ENCODE data around the gene NCOR2. TPM values are rescaled to one million over a fixed set of nuclear protein-coding genes. Genes with fewer than 3 reads are reported as not detected.

NCOR2 gene
- total and polyA plus RNA-seq, 2 of the 8 experiments (the other 6 are each of a cell fraction or from before 2014, with no cell fraction given), result 14.8 to 275 TPM

DNA sequence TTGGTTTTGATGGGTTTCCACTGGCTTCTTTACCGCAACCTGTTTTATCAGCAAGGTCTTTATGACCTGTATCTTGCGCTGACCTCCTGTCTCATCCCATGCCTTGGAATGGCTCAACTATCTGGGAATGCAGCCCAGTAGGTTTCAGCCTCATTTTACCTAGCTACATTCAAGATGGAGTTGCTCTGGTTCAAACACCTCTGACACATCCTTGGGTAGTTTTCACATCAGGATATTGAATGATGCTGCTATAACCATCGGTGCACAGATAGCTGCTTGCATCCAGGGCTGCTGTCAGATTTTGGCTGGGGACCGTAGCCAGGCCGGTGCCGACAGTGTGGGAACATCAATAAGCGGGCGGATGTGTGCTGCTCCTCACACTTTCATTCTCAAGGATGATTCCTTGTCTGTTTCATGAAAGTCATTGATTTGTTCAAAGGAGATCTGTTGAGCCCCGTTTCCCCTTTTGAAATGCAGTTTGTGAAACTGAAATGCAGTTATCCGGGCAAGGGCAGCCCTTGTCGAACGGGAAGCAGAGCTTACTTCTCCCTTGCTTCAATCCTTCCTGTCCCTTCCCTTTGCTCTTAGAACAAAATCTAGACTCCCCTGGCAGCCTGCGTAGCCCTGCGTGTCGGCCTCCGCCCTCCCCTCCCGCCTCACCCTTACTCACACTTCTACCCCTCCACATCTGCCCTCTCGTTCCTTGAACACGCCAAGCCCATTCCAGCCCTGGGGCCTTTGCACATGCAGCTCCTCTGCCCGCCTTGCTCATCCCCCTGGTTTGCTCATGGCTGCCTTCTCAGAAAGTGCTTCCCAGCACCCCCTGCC lies 49.2 kb upstream of the NCOR2 start:
- Histone ChIP-seq H2AFZ (ENCODE audit: low read length) (no peak overlapping the region), H3K27ac (ENCODE audit: low read depth, low read length) (no peak overlapping the region), H3K23me2 (ENCODE audit: low read depth, low read length) (no peaks in the 10 kb centered on the region), H2BK5ac (ENCODE audit: low read depth, low read length) (no peak overlapping the region), H2AK5ac (ENCODE audit: low read depth, low read length) (no peak overlapping the region), H3K14ac (ENCODE audit: insufficient read length) (no peak overlapping the region), H3K4me3 (ENCODE audit: extremely low read depth in 1 of 4, insufficient read depth in 2 of 4, low read depth in 3 of 4, low read length in 4 of 4) (no peak overlapping the region), H3K9ac (replicated peaks in 1 of 4; ENCODE audit: extremely low read depth in 1 of 4, low read depth in 3 of 4, low read length in 3 of 4) (no peak overlapping the region), H3K18ac (ENCODE audit: extremely low read depth, low read length) (no peak overlapping the region), H4K8ac (ENCODE audit: extremely low read depth, insufficient read depth, low read length) (no peak overlapping the region), H3K4me1 (replicated peaks in 1 of 4; ENCODE audit: control insufficient read depth in 3 of 4, insufficient read depth in 4 of 4, low read length in 3 of 4) (peaks cover 0 to 6% (median 2%) of the 10 kb centered on the region in 4 experiments; a peak in 4 of 7 replicates), H3K79me1 (ENCODE audit: low read depth, low read length) (no peaks in the 10 kb centered on the region), H4K91ac (replicated peaks; ENCODE audit: insufficient read length, low read length) (no peak overlapping the region), H2BK15ac (ENCODE audit: low read length) (no peak overlapping the region; the same call in 1 of the 2 replicates), H2BK20ac (ENCODE audit: low read length) (no peak overlapping the region), H2BK120ac (replicated peaks; ENCODE audit: low read depth, low read length) (no peak overlapping the region), H4K5ac (ENCODE audit: insufficient read length, low read depth, low read length) (no peak overlapping the region), H3K79me2 (ENCODE audit: control insufficient read depth in 1 of 2, insufficient read depth in 2 of 2, low read length in 2 of 2) (no peaks in the 10 kb centered on the region), H3K56ac (replicated peaks; ENCODE audit: insufficient read length, low read depth, low read length) (no peak overlapping the region), H3K9me3 (ENCODE audit: insufficient read depth in 2 of 2, low read depth in 1 of 2, low read length in 1 of 2) (no peaks in the 10 kb centered on the region), H2BK12ac (ENCODE audit: low read depth, low read length) (no peak overlapping the region), H3K23ac (ENCODE audit: insufficient read length) (no peak overlapping the region), H3K4me2 (ENCODE audit: insufficient read depth in 1 of 2, low read depth in 2 of 2, low read length in 2 of 2) (no peak overlapping the region), H3K27me3 (replicated peaks in 1 of 4; ENCODE audit: control insufficient read depth in 3 of 4, extremely low read depth in 1 of 4, insufficient read depth in 3 of 4, low read length in 3 of 4) (no peaks in the 10 kb centered on the region), H3K4ac (replicated peaks; ENCODE audit: insufficient read length, low read depth, low read length) (no peak overlapping the region), H4K20me1 (replicated peaks in 1 of 2; ENCODE audit: control insufficient read depth in 1 of 2, insufficient read depth in 2 of 2, low read length in 2 of 2) (no peaks in the 10 kb centered on the region), H3K36me3 (ENCODE audit: control insufficient read depth in 2 of 4, insufficient read depth in 4 of 4, low read length in 3 of 4) (no peaks in the 10 kb centered on the region)
- 82% methylated on average over 18 of the region's 20 CpGs; no CpG with 5 or more reads in 1 of the 2 experiments for WGBS, 2 experiments (ENCODE audit: extremely low coverage in 1 of 2, insufficient coverage in 1 of 2, insufficient read length in 1 of 2, insufficient replicate concordance in 2 of 2, low coverage in 1 of 2, low lambda C conversion rate in 2 of 2, missing lambda C conversion rate in 1 of 2)
- CTCF ChIA-PET (ENCODE audit: partially characterized antibody), result interaction anchor here (1.0 to 1.7 kb wide), 3 partner anchors 24 to 65 kb away, joined by 3 to 4 read pairs (median 4); no protein-coding TSS in a partner anchor
- DNase-seq (ENCODE audit: low read depth in 1 of 2, low spot score in 2 of 2) (no peak), FAIRE-seq (no peak)
- POLR2A ChIA-PET (ENCODE audit: partially characterized antibody), result interaction anchor here (0.7 to 2.2 kb wide), 2 partner anchors 11 to 47 kb away, joined by 3 to 6 read pairs; no protein-coding TSS in a partner anchor
- TF ChIP-seq KDM4A (IDR thresholded peaks at IDR 0.05; ENCODE audit: low read depth, low read length, severe bottlenecking), result no peak
- TF ChIP-seq SIRT6 (IDR thresholded peaks at IDR 0.05; ENCODE audit: low read length), result no peak
- TF ChIP-seq, protein P1, sequence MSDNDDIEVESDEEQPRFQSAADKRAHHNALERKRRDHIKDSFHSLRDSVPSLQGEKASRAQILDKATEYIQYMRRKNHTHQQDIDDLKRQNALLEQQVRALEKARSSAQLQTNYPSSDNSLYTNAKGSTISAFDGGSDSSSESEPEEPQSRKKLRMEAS (IDR thresholded peaks at IDR 0.05), result no peak
- TF ChIP-seq RBBP5 (IDR thresholded peaks at IDR 0.05; ENCODE audit: borderline replicate concordance, low read depth, low read length), result no peak
- no peak for TF ChIP-seq SAP30 (IDR thresholded peaks at IDR 0.05; ENCODE audit: insufficient read depth, insufficient replicate concordance, low read length)
- no peak for TF ChIP-seq RXRA (IDR thresholded peaks at IDR 0.05; ENCODE audit: insufficient read depth, low read depth, low read length)
- no peak for TF ChIP-seq SP4 (IDR thresholded peaks at IDR 0.05; ENCODE audit: low read length)
- TF ChIP-seq TCF12 (IDR thresholded peaks at IDR 0.05; ENCODE audit: low read depth, low read length), result no peak
- TF ChIP-seq RAD21 (IDR thresholded peaks at IDR 0.05 in 1 of 2, conservative IDR thresholded peaks at IDR 0.05 in 1 of 2; ENCODE audit: low read depth in 2 of 2, low read length in 2 of 2), result no peak
- TF ChIP-seq SP1 (IDR thresholded peaks at IDR 0.05; ENCODE audit: low read depth, low read length), result no peak

Measured in H1 (cell line).